Vagina (tissue), 2 donors: ENCODE data around the gene PFKL.

Source experiments
- POLR2A ChIP-seq, 2 donors: fragments of 450-650 bp; IDR thresholded peaks; one replicate each; pipeline ENCODE4 v1.6.1; 2017; ENCODE audit warnings: antibody characterized with exemption in 2 of 2, mild to moderate bottlenecking in 2 of 2, moderate library complexity in 2 of 2
- TF ChIP-seq, protein P1 (sequence below), 3 experiments: fragments of 450-650 bp in 2 of 3; fragments of 200-600 bp in 1 of 3; sonication (generic) in 1 of 3; IDR thresholded peaks; one replicate each; pipeline ENCODE4 v1.5.1; 2017 to 2019; ENCODE audit warnings: antibody characterized with exemption in 3 of 3, mild to moderate bottlenecking in 2 of 3, moderate library complexity in 2 of 3

DNA sequence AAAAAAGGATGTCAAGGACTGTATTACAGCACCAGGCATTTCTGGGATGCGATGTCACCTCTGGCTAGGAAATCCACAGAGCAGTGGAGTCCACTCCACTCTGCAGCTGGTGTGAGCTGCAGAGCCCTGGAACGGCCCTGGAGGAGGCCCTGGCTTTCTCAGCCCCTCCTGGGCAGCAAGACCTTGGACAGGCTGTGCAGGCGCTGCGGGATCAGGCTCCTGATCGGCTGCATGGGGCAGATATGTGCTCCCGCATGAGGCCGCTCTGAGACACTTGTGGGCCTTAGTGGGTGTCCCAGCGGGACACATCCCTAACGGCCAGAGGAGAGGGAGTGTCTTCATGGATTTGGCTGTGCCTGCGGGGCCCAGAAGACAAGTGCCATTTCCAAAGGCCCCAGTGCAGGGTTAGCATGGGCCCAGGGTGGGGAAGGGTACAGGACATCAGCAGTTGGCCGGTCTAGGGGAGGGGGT, 44.3 kb upstream of the PFKL start:
- no peak for TF ChIP-seq POLR2A (IDR thresholded peaks at IDR 0.05)
- TF ChIP-seq, protein P1, sequence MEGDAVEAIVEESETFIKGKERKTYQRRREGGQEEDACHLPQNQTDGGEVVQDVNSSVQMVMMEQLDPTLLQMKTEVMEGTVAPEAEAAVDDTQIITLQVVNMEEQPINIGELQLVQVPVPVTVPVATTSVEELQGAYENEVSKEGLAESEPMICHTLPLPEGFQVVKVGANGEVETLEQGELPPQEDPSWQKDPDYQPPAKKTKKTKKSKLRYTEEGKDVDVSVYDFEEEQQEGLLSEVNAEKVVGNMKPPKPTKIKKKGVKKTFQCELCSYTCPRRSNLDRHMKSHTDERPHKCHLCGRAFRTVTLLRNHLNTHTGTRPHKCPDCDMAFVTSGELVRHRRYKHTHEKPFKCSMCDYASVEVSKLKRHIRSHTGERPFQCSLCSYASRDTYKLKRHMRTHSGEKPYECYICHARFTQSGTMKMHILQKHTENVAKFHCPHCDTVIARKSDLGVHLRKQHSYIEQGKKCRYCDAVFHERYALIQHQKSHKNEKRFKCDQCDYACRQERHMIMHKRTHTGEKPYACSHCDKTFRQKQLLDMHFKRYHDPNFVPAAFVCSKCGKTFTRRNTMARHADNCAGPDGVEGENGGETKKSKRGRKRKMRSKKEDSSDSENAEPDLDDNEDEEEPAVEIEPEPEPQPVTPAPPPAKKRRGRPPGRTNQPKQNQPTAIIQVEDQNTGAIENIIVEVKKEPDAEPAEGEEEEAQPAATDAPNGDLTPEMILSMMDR (IDR thresholded peaks at IDR 0.05) = no peak
